ENCODE measurements around the gene CREBBP.

Gene CREBBP

GRCh38 chr16:3770530-3770929 lies 110.0 kb downstream of the CREBBP start:
- Histone ChIP-seq H3K4me3 (ENCODE audit: low read length in 2 of 2) (peak overlapping the region in 1 of 2 donors; percentile 5), H2BK15ac (ENCODE audit: low read length) (no peak overlapping the region), H3K9me3 (replicated peaks in 1 of 2; ENCODE audit: control insufficient read depth in 2 of 2, insufficient read depth in 1 of 2, low read depth in 1 of 2, low read length in 2 of 2) (no peaks in the 10 kb centered on the region), H2BK12ac (ENCODE audit: low read length) (no peak overlapping the region), H4K91ac (ENCODE audit: low read depth, low read length, poor library complexity) (no peak overlapping the region), H3K36me3 (replicated peaks in 1 of 2; ENCODE audit: control insufficient read depth in 2 of 2, insufficient read depth in 2 of 2, low read length in 2 of 2) (peaks cover 53 to 100% of the 10 kb centered on the region in 2 donors), H3K27me3 (ENCODE audit: control insufficient read depth in 3 of 3, insufficient read depth in 3 of 3, low read depth in 1 of 3, low read length in 3 of 3) (no peaks in the 10 kb centered on the region), H4K8ac (ENCODE audit: low read depth, low read length) (no peak overlapping the region), H3K4ac (ENCODE audit: low read length) (no peak overlapping the region), H3K23ac (ENCODE audit: low read depth, low read length, poor library complexity) (peak overlapping the region; percentile 16), H2BK5ac (ENCODE audit: low read length) (no peak overlapping the region), H3K4me1 (ENCODE audit: control insufficient read depth in 2 of 2, insufficient read depth in 1 of 2, low read depth in 1 of 2, low read length in 2 of 2) (peaks cover 0 to 2% of the 10 kb centered on the region in 2 donors), H2AK5ac (ENCODE audit: low read depth, low read length) (no peak overlapping the region), H2BK120ac (ENCODE audit: low read depth, low read length) (no peak overlapping the region), H3K18ac (ENCODE audit: low read length) (no peak overlapping the region), H3K27ac (replicated peaks; ENCODE audit: low read length) (no peak overlapping the region), H2AFZ (ENCODE audit: low read length) (no peak overlapping the region), H3K4me2 (ENCODE audit: insufficient read depth, low read length, poor library complexity, severe bottlenecking) (no peak overlapping the region), H3K79me1 (ENCODE audit: low read depth, low read length) (no peaks in the 10 kb centered on the region), H3K14ac (ENCODE audit: low read length) (no peak overlapping the region), H3K9ac (ENCODE audit: low read depth, low read length, poor library complexity) (no peak overlapping the region)
- no CpG with 5 or more reads among the region's 13 CpGs for WGBS, 2 donors (ENCODE audit: extremely low coverage in 2 of 2, insufficient read length in 2 of 2, insufficient replicate concordance in 1 of 2)
- DNase-seq (ENCODE audit: low spot score), result no peak

DNA sequence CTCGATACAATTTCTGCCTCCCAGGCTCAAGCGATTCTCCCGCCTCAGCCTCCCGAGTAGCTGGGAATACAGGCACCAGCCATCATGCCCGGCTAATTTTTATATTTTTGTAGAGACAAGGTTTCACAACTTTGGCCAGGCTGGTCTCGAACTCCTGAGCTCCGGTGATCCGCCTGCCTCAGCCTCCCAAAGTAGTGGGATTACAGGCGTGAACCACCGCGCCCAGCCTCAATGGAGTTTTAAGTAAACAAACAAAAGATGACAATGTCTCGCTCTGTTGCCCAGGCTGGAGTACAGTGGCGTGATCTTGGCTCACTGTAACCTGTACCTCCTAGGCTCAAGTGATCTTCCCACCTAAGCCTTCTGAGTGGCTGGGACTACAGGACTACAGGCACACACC lies 110.6 kb downstream of the CREBBP start:
- no peaks in the 10 kb centered on the region for H3K9me3 ChIP-seq (replicated peaks in 1 of 2; ENCODE audit: control insufficient read depth in 2 of 2, insufficient read depth in 1 of 2, low read depth in 1 of 2, low read length in 2 of 2)
- no peak overlapping the region for H3K18ac ChIP-seq (ENCODE audit: low read length)
- no peak overlapping the region for H4K8ac ChIP-seq (ENCODE audit: low read depth, low read length)
- no peak overlapping the region for H4K91ac ChIP-seq (ENCODE audit: low read depth, low read length, poor library complexity)
- H3K79me1 ChIP-seq (ENCODE audit: low read depth, low read length), result no peaks in the 10 kb centered on the region
- H3K14ac ChIP-seq (ENCODE audit: low read length), result no peak overlapping the region
- no CpG with 5 or more reads among the region's 13 CpGs for WGBS, 2 donors (ENCODE audit: extremely low coverage in 2 of 2, insufficient read length in 2 of 2, insufficient replicate concordance in 1 of 2)
- no peak overlapping the region for H2AFZ ChIP-seq (ENCODE audit: low read length)
- H3K27me3 ChIP-seq (ENCODE audit: control insufficient read depth in 3 of 3, insufficient read depth in 3 of 3, low read depth in 1 of 3, low read length in 3 of 3), result no peaks in the 10 kb centered on the region
- no peak overlapping the region for H3K9ac ChIP-seq (ENCODE audit: low read depth, low read length, poor library complexity)
- H3K23ac ChIP-seq (ENCODE audit: low read depth, low read length, poor library complexity), result no peak overlapping the region
- H2BK12ac ChIP-seq (ENCODE audit: low read length), result no peak overlapping the region
- H3K4ac ChIP-seq (ENCODE audit: low read length), result no peak overlapping the region
- no peak for DNase-seq (ENCODE audit: low spot score)
- H2BK5ac ChIP-seq (ENCODE audit: low read length), result no peak overlapping the region
- H3K4me2 ChIP-seq (ENCODE audit: insufficient read depth, low read length, poor library complexity, severe bottlenecking), result no peak overlapping the region
- H3K4me3 ChIP-seq (ENCODE audit: low read length in 2 of 2), result no peak overlapping the region
- H2BK15ac ChIP-seq (ENCODE audit: low read length), result no peak overlapping the region
- no peak overlapping the region for H2AK5ac ChIP-seq (ENCODE audit: low read depth, low read length)
- H3K4me1 ChIP-seq (ENCODE audit: control insufficient read depth in 2 of 2, insufficient read depth in 1 of 2, low read depth in 1 of 2, low read length in 2 of 2), result peaks cover 0 to 2% of the 10 kb centered on the region in 2 donors
- no peak overlapping the region for H2BK120ac ChIP-seq (ENCODE audit: low read depth, low read length)
- H3K36me3 ChIP-seq (replicated peaks in 1 of 2; ENCODE audit: control insufficient read depth in 2 of 2, insufficient read depth in 2 of 2, low read length in 2 of 2), result peaks cover 54 to 100% of the 10 kb centered on the region in 2 donors
- no peak overlapping the region for H3K27ac ChIP-seq (replicated peaks; ENCODE audit: low read length)

- Histone ChIP-seq H3K79me1 (ENCODE audit: low read depth, low read length) (no peaks in the 10 kb centered on the region), H2AK5ac (ENCODE audit: low read depth, low read length) (no peak overlapping the region), H3K4me2 (ENCODE audit: insufficient read depth, low read length, poor library complexity, severe bottlenecking) (no peak overlapping the region), H3K4me1 (ENCODE audit: control insufficient read depth in 2 of 2, insufficient read depth in 1 of 2, low read depth in 1 of 2, low read length in 2 of 2) (peaks cover 0 to 2% of the 10 kb centered on the region in 2 donors), H2BK12ac (ENCODE audit: low read length) (no peak overlapping the region), H4K8ac (ENCODE audit: low read depth, low read length) (no peak overlapping the region), H3K9ac (ENCODE audit: low read depth, low read length, poor library complexity) (no peak overlapping the region), H2BK120ac (ENCODE audit: low read depth, low read length) (no peak overlapping the region), H3K23ac (ENCODE audit: low read depth, low read length, poor library complexity) (no peak overlapping the region), H3K4me3 (ENCODE audit: low read length in 2 of 2) (no peak overlapping the region), H3K14ac (ENCODE audit: low read length) (no peak overlapping the region), H2BK15ac (ENCODE audit: low read length) (no peak overlapping the region), H2AFZ (ENCODE audit: low read length) (no peak overlapping the region), H4K91ac (ENCODE audit: low read depth, low read length, poor library complexity) (no peak overlapping the region), H3K27me3 (ENCODE audit: control insufficient read depth in 3 of 3, insufficient read depth in 3 of 3, low read depth in 1 of 3, low read length in 3 of 3) (no peaks in the 10 kb centered on the region), H3K36me3 (replicated peaks in 1 of 2; ENCODE audit: control insufficient read depth in 2 of 2, insufficient read depth in 2 of 2, low read length in 2 of 2) (peaks cover 50 to 99% of the 10 kb centered on the region in 2 donors), H2BK5ac (ENCODE audit: low read length) (no peak overlapping the region), H3K9me3 (replicated peaks in 1 of 2; ENCODE audit: control insufficient read depth in 2 of 2, insufficient read depth in 1 of 2, low read depth in 1 of 2, low read length in 2 of 2) (no peaks in the 10 kb centered on the region), H3K4ac (ENCODE audit: low read length) (no peak overlapping the region), H3K18ac (ENCODE audit: low read length) (no peak overlapping the region), H3K27ac (replicated peaks; ENCODE audit: low read length) (no peak overlapping the region)
- WGBS, 2 donors (ENCODE audit: extremely low coverage in 2 of 2, insufficient read length in 2 of 2, insufficient replicate concordance in 1 of 2), result 100% methylated on average over 1 of the region's 12 CpGs; no CpG with 5 or more reads in 1 of the 2 donors
- no peak for DNase-seq (ENCODE audit: low spot score)
Observed at GRCh38 chr16:3769013-3769412, 111.5 kb downstream of the CREBBP start.

- Histone ChIP-seq H3K23ac (ENCODE audit: low read depth, low read length, poor library complexity) (no peak overlapping the region), H3K4me3 (ENCODE audit: low read length in 2 of 2) (no peak overlapping the region), H3K9ac (ENCODE audit: low read depth, low read length, poor library complexity) (no peak overlapping the region), H3K18ac (ENCODE audit: low read length) (no peak overlapping the region), H3K36me3 (replicated peaks in 1 of 2; ENCODE audit: control insufficient read depth in 2 of 2, insufficient read depth in 2 of 2, low read length in 2 of 2) (peaks cover 47 to 92% of the 10 kb centered on the region in 2 donors), H2BK15ac (ENCODE audit: low read length) (no peak overlapping the region), H3K4ac (ENCODE audit: low read length) (no peak overlapping the region), H2AK5ac (ENCODE audit: low read depth, low read length) (no peak overlapping the region), H3K4me1 (ENCODE audit: control insufficient read depth in 2 of 2, insufficient read depth in 1 of 2, low read depth in 1 of 2, low read length in 2 of 2) (no peaks in the 10 kb centered on the region), H3K9me3 (replicated peaks in 1 of 2; ENCODE audit: control insufficient read depth in 2 of 2, insufficient read depth in 1 of 2, low read depth in 1 of 2, low read length in 2 of 2) (no peaks in the 10 kb centered on the region), H2AFZ (ENCODE audit: low read length) (no peak overlapping the region), H2BK12ac (ENCODE audit: low read length) (no peak overlapping the region), H3K27ac (replicated peaks; ENCODE audit: low read length) (no peak overlapping the region), H3K4me2 (ENCODE audit: insufficient read depth, low read length, poor library complexity, severe bottlenecking) (no peak overlapping the region), H4K91ac (ENCODE audit: low read depth, low read length, poor library complexity) (no peak overlapping the region), H3K79me1 (ENCODE audit: low read depth, low read length) (no peaks in the 10 kb centered on the region), H3K27me3 (ENCODE audit: control insufficient read depth in 3 of 3, insufficient read depth in 3 of 3, low read depth in 1 of 3, low read length in 3 of 3) (no peaks in the 10 kb centered on the region), H3K14ac (ENCODE audit: low read length) (no peak overlapping the region), H2BK120ac (ENCODE audit: low read depth, low read length) (no peak overlapping the region), H2BK5ac (ENCODE audit: low read length) (no peak overlapping the region), H4K8ac (ENCODE audit: low read depth, low read length) (no peak overlapping the region)
- no peak for DNase-seq (ENCODE audit: low spot score)
- no CpG with 5 or more reads among the region's 9 CpGs for WGBS, 2 donors (ENCODE audit: extremely low coverage in 2 of 2, insufficient read length in 2 of 2, insufficient replicate concordance in 1 of 2)
Observed at GRCh38 chr16:3767333-3767986, 113.1 kb downstream of the CREBBP start.

Data from neuronal stem cell (in vitro differentiated cells).